Liver (tissue), 9 donors: Measurements from ENCODE around the gene CAVIN4. TPM values are rescaled to one million over a fixed set of nuclear protein-coding genes. Genes with fewer than 3 reads are reported as not detected.
A peak's percentile ranks its signal among the peaks of the same experiment; 100 is the strongest.

Source experiments
- DNase-seq: peaks from one replicate; pipeline ENCODE4 v3.0.0-alpha.2; 2017; ENCODE audit warnings: low spot score
- H3K27ac ChIP-seq, 2 donors: one replicate each; pipeline ENCODE4 v1.7.0; 2013; ENCODE audit warnings: inconsistent platforms in 2 of 2, low read length in 2 of 2, control low read depth in 1 of 2, low read depth in 1 of 2, mild to moderate bottlenecking in 1 of 2
- H3K27me3 ChIP-seq, 4 donors: one replicate each; pipeline versions ENCODE4 v1.6.1 to v1.7.0; 2013; ENCODE audit warnings: low read length in 3 of 4, inconsistent platforms in 1 of 4, mild to moderate bottlenecking in 1 of 4, moderate library complexity in 1 of 4; ENCODE audit not compliant: control insufficient read depth in 4 of 4, insufficient read depth in 4 of 4
- H3K36me3 ChIP-seq, 4 donors: one replicate each; pipeline versions ENCODE4 v1.6.1 to v1.7.0; 2013; ENCODE audit warnings: low read length in 3 of 4, mild to moderate bottlenecking in 3 of 4, low read depth in 1 of 4, moderate library complexity in 1 of 4; ENCODE audit not compliant: control insufficient read depth in 4 of 4, insufficient read depth in 3 of 4
- H3K4me1 ChIP-seq, 4 donors: one replicate each; pipeline versions ENCODE4 v1.6.1 to v1.7.0; 2013; ENCODE audit warnings: low read length in 3 of 4, mild to moderate bottlenecking in 3 of 4, moderate library complexity in 1 of 4; ENCODE audit not compliant: control insufficient read depth in 4 of 4, insufficient read depth in 4 of 4
- H3K4me3 ChIP-seq, 3 donors: one replicate each; pipeline versions ENCODE4 v1.6.1 to v1.7.0; 2013; ENCODE audit warnings: low read length in 3 of 3, control low read depth in 1 of 3, low read depth in 1 of 3, mild to moderate bottlenecking in 1 of 3
- H3K9ac ChIP-seq, 2 donors: one replicate each; pipeline ENCODE4 v1.7.0; 2013; ENCODE audit warnings: low read length in 2 of 2, mild to moderate bottlenecking in 2 of 2, moderate library complexity in 2 of 2, control low read depth in 1 of 2, low read depth in 1 of 2
- H3K9me3 ChIP-seq, 4 donors: one replicate each; pipeline versions ENCODE4 v1.6.1 to v1.7.0; 2013; ENCODE audit warnings: low read length in 3 of 4; ENCODE audit not compliant: control insufficient read depth in 4 of 4
- EGR1 ChIP-seq, 2 donors: IDR thresholded peaks; 2 replicates each; pipeline ENCODE4 v1.6.1; 2016 to 2018; ENCODE audit warnings: antibody characterized with exemption in 2 of 2, low read depth in 2 of 2
- FOXA1 ChIP-seq: IDR thresholded peaks from 2 replicates; pipeline ENCODE4 v1.6.1; 2016; ENCODE audit warnings: antibody characterized with exemption
- FOXA2 ChIP-seq: IDR thresholded peaks from 2 replicates; pipeline ENCODE4 v1.6.1; 2016; ENCODE audit warnings: antibody characterized with exemption
- GABPA ChIP-seq, 2 donors: IDR thresholded peaks in 1 of 2; conservative IDR thresholded peaks in 1 of 2; 2 replicates each; pipeline ENCODE4 v1.6.1; 2016; ENCODE audit warnings: antibody characterized with exemption in 2 of 2, mild to moderate bottlenecking in 1 of 2, moderate library complexity in 1 of 2
- HNF4A ChIP-seq, 2 donors: conservative IDR thresholded peaks; 2 replicates each; pipeline ENCODE4 v1.6.1; 2016; ENCODE audit warnings: antibody characterized with exemption in 2 of 2, mild to moderate bottlenecking in 2 of 2
- JUND ChIP-seq, 2 donors: IDR thresholded peaks; 2 replicates each; pipeline ENCODE4 v1.6.1; 2016; ENCODE audit warnings: antibody characterized with exemption in 2 of 2
- NR2F2 ChIP-seq: IDR thresholded peaks from 2 replicates; pipeline ENCODE4 v1.6.1; 2016; ENCODE audit warnings: antibody characterized with exemption
- RAD21 ChIP-seq, 2 donors: IDR thresholded peaks; 2 replicates each; pipeline ENCODE4 v1.6.1; 2016; ENCODE audit warnings: antibody characterized with exemption in 2 of 2, mild to moderate bottlenecking in 2 of 2
- RXRA ChIP-seq, 2 donors: IDR thresholded peaks; 2 replicates each; pipeline ENCODE4 v1.6.1; 2017 to 2018; ENCODE audit warnings: antibody characterized with exemption in 2 of 2, mild to moderate bottlenecking in 1 of 2
- SP1 ChIP-seq: IDR thresholded peaks from 2 replicates; pipeline ENCODE4 v1.6.1; 2018; ENCODE audit warnings: antibody characterized with exemption, mild to moderate bottlenecking
- YY1 ChIP-seq: IDR thresholded peaks from 2 replicates; pipeline ENCODE4 v1.6.1; 2016; ENCODE audit warnings: antibody characterized with exemption, mild to moderate bottlenecking
- WGBS: extraction: QIAGEN DNeasy Blood & Tissue Kit; methylation state at CpG from one replicate; pipeline ENCODE4 v1.1.7; 2013; 5-methylcytosine and 5-hydroxymethylcytosine counted together
- polyA plus RNA-seq, 2 donors: library from polyadenylated mRNA; stranded (reverse) in 1 of 2; unstranded in 1 of 2; fragments of 200-250 nt in 1 of 2; fragments of >200 nt in 1 of 2; fragmentation: Nextera tagmentation in 1 of 2; extraction: Ambion mirVana in 1 of 2; gene quantifications; one replicate each; pipeline versions ENCODE4 v1.2.1 to v1.2.3, GENCODE V29; 2013 to 2015
- total RNA-seq, 2 donors: library from RNA; depleted of rRNA; stranded (reverse); fragments of >200 nt; gene quantifications; one replicate each; pipeline ENCODE4 v1.2.3, GENCODE V29; 2014
- TF ChIP-seq, protein P1 (sequence below): IDR thresholded peaks from 2 replicates; pipeline ENCODE4 v1.6.1; 2016; ENCODE audit warnings: antibody characterized with exemption
- TF ChIP-seq, protein P2 (sequence below): IDR thresholded peaks from 2 replicates; pipeline ENCODE4 v1.6.1; 2016; ENCODE audit warnings: antibody characterized with exemption, mild to moderate bottlenecking
- TF ChIP-seq, protein P3 (sequence below): IDR thresholded peaks from 2 replicates; pipeline ENCODE4 v1.6.1; 2016; ENCODE audit warnings: antibody characterized with exemption
- TF ChIP-seq, protein P4 (sequence below): fragments of 150-350 bp; IDR thresholded peaks from 2 replicates; pipeline ENCODE4 v1.5.1; 2017; ENCODE audit warnings: improper control_type of control experiment, low read depth, low read length; ENCODE audit not compliant: missing input control
- donor health status: healthy.
- donor health status: healthy.
- donor health status: healthy.
- donor health status: healthy.
- donor health status: healthy.

CAVIN4 gene
- total and polyA plus RNA-seq, 4 donors: 0.05 to 0.08 (median 0.06) TPM

DNA sequence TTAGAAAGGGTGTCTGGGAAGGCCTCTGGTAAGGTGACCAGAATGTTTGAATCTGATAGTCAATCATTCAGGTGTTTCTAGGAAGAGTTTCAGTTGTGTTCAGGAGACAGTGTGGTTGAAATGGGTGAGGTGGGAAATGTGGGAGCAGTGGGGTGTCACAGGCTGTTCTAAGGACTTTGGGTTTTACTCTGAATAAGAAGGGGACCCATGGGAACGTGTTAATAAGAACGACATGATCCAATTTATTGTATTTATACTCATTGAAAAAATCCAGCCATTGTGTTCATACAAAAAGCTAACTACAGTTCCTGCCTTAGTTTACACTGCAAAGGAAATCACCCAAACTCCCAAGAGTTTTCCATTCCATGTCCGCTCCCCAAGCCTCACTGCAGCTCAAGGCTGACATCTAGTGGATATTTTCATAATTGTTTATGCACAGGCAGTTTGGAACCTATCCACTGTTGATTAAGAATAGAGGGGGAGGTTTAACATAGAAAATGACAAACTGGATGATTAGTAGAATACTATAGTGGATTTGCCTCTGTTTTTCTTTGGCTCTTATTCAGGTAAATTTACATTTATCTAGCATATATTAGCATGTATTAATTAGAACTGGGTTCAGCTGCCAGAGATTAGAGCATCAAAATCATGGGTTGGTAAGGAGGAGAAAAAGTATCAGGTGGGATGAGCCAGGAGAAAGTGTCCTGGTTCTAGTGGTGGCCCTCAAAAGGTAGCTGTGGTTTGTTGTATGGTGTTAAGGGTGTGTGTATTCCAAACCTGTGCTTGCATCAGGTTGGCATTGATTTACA, 17.7 kb downstream of the CAVIN4 start:
- WGBS: 33% methylated on average over 3 of the region's 3 CpGs
- DNase-seq: no peak

DNA sequence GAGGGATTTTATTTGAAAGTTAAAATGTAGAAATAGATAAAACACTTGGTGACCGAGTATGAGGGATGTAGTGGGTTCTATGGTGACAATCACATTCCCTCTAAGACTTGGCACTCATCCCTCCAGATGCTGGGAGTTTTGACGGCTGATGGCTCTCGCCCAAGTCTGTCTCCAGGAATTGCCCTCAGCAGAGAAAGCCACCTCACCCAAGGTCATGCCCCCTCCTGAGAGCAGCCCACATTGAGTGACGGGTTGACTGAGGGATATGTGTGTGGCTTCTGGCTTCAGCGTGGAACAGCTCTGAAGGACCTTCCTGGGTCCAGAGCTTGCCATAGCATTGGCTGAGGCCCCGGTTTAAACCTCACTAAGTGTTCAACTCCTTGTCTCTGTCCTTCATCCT, 19.4 kb downstream of the CAVIN4 start:
- Histone ChIP-seq H3K36me3 (no peaks in the 10 kb centered on the region), H3K9me3 (no peaks in the 10 kb centered on the region), H3K27ac (no peak overlapping the region), H3K9ac (no peak overlapping the region), H3K27me3 (no peaks in the 10 kb centered on the region), H3K4me3 (no peak overlapping the region), H3K4me1 (peaks cover 0 to 7% (median 5%) of the 10 kb centered on the region in 4 donors)
- DNase-seq: no peak
- WGBS: 52% methylated on average over 6 of the region's 6 CpGs
- TF ChIP-seq NR2F2 (no peak), SP1 (no peak), YY1 (no peak), EGR1 (IDR thresholded peaks at IDR 0.05; ENCODE audit: low read depth in 2 of 2) (no peak), FOXA1 (no peak), RAD21 (IDR thresholded peaks at IDR 0.05) (no peak), RXRA (IDR thresholded peaks at IDR 0.05) (no peak), FOXA2 (no peak), GABPA (IDR thresholded peaks at IDR 0.05 in 1 of 2, conservative IDR thresholded peaks at IDR 0.05 in 1 of 2) (no peak), JUND (IDR thresholded peaks at IDR 0.05) (no peak), HNF4A (conservative IDR thresholded peaks at IDR 0.05) (no peak)
- TF ChIP-seq, protein P1, sequence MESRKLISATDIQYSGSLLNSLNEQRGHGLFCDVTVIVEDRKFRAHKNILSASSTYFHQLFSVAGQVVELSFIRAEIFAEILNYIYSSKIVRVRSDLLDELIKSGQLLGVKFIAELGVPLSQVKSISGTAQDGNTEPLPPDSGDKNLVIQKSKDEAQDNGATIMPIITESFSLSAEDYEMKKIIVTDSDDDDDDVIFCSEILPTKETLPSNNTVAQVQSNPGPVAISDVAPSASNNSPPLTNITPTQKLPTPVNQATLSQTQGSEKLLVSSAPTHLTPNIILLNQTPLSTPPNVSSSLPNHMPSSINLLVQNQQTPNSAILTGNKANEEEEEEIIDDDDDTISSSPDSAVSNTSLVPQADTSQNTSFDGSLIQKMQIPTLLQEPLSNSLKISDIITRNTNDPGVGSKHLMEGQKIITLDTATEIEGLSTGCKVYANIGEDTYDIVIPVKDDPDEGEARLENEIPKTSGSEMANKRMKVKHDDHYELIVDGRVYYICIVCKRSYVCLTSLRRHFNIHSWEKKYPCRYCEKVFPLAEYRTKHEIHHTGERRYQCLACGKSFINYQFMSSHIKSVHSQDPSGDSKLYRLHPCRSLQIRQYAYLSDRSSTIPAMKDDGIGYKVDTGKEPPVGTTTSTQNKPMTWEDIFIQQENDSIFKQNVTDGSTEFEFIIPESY: no peak
- TF ChIP-seq, protein P2, sequence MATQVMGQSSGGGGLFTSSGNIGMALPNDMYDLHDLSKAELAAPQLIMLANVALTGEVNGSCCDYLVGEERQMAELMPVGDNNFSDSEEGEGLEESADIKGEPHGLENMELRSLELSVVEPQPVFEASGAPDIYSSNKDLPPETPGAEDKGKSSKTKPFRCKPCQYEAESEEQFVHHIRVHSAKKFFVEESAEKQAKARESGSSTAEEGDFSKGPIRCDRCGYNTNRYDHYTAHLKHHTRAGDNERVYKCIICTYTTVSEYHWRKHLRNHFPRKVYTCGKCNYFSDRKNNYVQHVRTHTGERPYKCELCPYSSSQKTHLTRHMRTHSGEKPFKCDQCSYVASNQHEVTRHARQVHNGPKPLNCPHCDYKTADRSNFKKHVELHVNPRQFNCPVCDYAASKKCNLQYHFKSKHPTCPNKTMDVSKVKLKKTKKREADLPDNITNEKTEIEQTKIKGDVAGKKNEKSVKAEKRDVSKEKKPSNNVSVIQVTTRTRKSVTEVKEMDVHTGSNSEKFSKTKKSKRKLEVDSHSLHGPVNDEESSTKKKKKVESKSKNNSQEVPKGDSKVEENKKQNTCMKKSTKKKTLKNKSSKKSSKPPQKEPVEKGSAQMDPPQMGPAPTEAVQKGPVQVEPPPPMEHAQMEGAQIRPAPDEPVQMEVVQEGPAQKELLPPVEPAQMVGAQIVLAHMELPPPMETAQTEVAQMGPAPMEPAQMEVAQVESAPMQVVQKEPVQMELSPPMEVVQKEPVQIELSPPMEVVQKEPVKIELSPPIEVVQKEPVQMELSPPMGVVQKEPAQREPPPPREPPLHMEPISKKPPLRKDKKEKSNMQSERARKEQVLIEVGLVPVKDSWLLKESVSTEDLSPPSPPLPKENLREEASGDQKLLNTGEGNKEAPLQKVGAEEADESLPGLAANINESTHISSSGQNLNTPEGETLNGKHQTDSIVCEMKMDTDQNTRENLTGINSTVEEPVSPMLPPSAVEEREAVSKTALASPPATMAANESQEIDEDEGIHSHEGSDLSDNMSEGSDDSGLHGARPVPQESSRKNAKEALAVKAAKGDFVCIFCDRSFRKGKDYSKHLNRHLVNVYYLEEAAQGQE: no peak
- TF ChIP-seq, protein P3, sequence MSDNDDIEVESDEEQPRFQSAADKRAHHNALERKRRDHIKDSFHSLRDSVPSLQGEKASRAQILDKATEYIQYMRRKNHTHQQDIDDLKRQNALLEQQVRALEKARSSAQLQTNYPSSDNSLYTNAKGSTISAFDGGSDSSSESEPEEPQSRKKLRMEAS: no peak

More for the DNA sequence above, 17.7 kb downstream of the CAVIN4 start:
- no peaks in the 10 kb centered on the region for H3K27me3 ChIP-seq
- H3K4me1 ChIP-seq: peaks cover 0 to 7% (median 5%) of the 10 kb centered on the region in 4 donors
- TF ChIP-seq RAD21 (IDR thresholded peaks at IDR 0.05) (peak; percentile 99 to 100), RXRA (IDR thresholded peaks at IDR 0.05) (no peak), FOXA1 (peak; percentile 21)
- TF ChIP-seq, protein P4, sequence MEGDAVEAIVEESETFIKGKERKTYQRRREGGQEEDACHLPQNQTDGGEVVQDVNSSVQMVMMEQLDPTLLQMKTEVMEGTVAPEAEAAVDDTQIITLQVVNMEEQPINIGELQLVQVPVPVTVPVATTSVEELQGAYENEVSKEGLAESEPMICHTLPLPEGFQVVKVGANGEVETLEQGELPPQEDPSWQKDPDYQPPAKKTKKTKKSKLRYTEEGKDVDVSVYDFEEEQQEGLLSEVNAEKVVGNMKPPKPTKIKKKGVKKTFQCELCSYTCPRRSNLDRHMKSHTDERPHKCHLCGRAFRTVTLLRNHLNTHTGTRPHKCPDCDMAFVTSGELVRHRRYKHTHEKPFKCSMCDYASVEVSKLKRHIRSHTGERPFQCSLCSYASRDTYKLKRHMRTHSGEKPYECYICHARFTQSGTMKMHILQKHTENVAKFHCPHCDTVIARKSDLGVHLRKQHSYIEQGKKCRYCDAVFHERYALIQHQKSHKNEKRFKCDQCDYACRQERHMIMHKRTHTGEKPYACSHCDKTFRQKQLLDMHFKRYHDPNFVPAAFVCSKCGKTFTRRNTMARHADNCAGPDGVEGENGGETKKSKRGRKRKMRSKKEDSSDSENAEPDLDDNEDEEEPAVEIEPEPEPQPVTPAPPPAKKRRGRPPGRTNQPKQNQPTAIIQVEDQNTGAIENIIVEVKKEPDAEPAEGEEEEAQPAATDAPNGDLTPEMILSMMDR: peak; percentile 87
- TF ChIP-seq, protein P1: no peak
- no peaks in the 10 kb centered on the region for H3K9me3 ChIP-seq
- no peak overlapping the region for H3K9ac ChIP-seq
- H3K27ac ChIP-seq: no peak overlapping the region
- H3K4me3 ChIP-seq: no peak overlapping the region
- H3K36me3 ChIP-seq: no peaks in the 10 kb centered on the region
